AG20443 (cell line): ENCODE measurements around the gene ALK.

ENCODE experiments used
- DNase-seq: peaks from one replicate; pipeline ENCODE4 v3.0.0; 2012; ENCODE audit warnings: low spot score, mixed read lengths

ALK gene

DNA sequence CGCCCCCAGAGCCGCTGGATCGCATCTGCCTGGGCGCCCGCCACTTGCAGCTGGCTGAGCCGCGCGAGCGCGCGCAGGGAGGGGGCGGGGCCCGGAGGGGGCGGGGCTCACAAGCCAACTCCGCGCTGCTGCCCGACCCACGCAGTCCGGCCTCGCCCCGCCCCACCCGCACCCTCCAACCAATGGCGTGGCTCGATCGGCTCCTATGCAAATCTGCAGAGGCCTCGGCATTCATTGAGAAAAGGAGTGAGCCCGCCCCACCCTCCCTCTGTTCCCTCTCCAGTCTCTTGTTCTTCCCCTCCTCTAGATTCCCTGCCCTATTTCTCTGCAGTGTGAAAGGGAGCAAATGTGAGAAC, at the start of gene ALK:
TSS of gene ALK (minus strand) at position 27 of the 356 bp plus-strand sequence. CDS start 927 bp downstream, outside the sequence.
- DNase-seq, result peak; percentile 95

DNA sequence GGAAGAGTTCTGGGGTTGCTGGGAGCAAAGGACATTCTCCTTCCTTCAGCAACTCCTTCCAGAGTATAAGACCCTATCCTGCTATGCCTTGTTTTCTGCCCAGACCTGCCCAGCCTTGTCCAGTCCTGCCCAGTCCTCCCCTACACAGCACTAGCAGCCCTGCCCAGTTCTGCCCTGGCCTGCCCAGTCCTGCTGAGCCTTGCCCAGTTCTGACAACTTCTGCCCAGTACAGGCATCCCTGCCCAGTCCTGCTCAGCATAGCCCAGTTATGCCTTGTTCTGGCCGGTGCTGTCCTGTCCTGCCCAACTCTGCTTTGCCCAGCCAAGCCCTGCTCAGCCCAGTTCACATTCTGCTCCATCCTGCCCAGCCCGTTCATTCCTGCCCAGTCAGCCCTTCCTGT, 44.9 kb upstream of the ALK start:
- no peak for DNase-seq

DNA sequence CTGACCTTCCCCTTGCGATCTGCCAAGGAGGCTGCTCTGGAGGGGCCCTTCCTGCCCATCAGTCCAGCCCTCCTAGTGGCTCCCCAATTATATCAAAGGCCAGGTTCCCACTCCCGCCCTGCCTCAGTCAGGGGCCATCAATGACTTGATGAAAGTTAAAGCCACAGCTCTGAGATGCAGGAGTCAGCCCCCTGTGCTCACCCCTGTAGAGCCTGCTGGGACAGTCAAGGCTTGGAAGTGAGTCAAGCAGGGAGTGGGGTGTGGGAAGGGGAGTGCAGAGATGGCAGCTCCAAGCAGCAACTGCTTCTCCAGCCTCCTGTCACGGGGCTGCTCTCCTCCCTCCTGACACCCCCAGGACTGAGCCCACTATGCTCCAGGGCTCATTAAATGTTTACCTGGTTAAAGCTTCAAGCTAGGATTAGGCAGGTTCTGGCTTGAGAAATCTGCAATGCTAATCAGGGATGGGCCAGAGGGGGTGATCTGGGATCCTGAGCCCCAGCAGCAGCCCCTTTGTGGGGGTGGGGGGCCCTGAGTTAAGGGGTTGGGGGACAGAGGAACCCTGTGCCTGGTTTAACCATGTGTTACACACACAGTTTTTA, 42.7 kb upstream of the ALK start:
- DNase-seq, result no peak

DNA sequence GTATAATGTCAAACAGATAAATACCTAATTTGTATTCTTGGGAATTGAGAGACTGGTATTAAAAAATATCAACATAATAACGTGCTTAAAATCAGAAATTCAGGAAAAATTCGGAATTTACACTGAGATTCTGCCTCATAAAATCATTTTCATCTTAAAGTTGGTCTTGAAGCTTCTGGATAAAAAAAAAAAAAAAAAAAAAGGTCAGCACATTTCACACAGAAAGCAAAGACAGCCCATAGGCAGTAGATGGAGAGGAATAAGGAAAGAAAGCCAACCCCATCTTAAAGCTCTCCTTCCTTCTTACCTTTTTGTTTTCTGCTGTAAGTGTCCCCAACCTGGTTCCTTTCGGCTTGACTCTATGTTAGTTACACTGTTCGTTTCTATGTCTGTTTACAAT, 41.5 kb upstream of the ALK start:
- DNase-seq, result no peak

DNA sequence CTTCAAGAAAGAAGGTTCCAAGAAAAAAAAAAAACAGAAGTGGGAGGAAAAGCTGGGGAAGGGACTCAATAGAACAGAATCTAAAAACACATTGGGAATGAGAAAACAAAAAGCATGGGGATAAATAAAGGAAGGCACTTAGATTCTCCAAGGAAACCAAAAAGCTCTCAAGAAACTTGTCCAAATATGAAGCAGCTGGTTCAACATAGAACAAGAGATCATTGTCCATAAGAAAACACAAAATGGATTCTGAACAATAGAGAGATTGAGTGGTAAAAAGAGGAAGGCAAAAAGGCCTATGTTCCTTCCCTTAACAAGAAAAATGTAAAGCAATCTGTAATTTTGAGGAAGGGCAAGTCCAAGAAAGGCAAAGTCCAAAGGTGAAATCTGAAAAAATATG, 32.9 kb upstream of the ALK start:
- DNase-seq, result no peak

DNA sequence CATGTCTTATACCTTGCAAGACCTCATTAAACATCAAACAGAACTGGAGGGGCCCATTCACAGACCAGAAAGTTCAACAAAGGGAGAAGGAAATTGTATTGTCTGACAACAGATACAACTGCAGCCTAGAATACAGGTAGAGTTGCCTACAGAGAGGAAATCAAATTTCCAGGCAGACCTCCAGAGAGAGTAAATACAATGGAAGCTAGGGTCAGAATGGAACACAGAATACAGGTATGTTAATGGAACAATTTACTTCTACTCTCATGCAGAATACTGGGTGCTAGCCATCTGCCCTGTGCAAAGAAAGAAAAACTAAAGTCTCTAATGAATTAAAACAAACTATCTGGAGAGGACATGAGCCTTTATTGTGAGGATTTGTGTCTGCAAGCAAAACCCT, 31.6 kb upstream of the ALK start:
- no peak for DNase-seq

DNA sequence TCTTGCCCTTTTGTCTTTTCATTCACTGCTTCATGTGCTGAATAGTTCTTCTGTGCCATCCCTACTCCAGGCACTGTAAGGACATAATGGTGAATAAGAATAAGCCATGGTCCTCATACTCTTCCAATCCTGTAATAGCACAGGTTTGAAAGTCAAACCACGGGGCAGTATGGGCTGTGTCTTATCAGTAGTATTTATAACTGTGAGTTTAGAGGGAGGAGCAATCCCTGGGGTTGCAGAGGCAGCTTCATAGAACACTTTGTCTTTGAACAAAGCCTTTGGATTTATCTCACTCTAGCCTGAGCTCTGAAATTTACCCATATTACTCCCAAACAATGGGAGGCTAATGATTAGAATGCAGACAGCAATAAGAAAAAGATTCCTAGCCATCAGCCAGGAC, 30.2 kb upstream of the ALK start:
- DNase-seq, result no peak

DNA sequence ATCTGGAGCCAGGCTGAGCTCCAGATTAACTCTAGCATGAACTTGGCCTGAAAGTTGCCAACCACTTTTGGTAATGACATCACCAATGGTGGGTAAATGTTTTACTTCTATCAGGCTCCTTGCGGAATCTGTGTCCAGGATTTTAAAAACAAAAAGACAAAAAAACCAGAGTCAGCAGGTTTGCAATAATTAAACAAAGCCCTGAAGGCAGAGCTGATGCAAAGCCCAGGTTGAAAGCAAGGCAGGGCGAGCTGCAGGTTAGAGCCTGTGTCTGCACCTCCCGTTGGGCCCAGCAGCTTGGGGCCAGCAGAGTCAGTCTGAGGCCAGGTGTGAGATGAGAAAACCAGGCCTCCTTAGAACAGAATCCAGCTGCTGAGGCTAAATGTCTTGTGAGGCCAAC, 29.1 kb upstream of the ALK start:
- DNase-seq, result no peak

DNA sequence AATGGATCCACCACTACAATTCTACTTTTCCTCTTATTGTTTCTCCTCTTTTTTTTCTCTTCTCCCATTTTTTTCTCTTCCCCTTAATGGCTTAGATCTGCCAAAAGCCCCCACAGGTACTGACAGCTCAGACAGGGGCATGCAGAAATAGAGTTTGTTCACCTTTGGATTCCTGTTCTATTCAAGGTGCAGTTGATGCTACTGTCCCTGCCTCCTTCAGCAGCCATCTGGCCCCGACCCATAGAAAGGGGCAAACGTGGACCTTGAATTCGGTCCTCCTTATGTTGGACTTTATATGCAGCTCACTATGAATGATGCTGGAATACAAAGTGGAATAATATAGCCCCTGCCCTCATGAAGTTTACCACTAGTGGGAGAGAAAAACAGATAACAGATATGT, 27.7 kb upstream of the ALK start:
- DNase-seq, result no peak

DNA sequence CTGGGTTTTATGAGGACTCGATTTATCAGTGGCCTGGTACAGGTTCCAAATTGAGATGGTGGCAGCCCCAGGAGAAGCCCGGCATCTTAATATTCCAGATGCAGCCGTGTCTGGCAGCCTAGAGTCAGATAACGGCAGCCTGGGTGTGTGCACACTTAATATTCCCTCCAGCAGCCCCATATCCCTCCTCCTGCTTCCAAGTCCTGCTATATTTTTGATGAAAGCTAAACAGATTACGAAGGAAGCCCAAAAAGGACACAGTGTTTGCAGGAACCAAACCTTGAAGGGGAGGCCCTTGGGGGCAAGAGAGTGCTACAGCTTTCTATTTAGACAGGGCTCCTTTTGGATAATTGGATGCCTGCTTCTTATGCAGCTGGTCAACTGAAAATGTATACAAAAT, 25.1 kb upstream of the ALK start:
- DNase-seq, result no peak

DNA sequence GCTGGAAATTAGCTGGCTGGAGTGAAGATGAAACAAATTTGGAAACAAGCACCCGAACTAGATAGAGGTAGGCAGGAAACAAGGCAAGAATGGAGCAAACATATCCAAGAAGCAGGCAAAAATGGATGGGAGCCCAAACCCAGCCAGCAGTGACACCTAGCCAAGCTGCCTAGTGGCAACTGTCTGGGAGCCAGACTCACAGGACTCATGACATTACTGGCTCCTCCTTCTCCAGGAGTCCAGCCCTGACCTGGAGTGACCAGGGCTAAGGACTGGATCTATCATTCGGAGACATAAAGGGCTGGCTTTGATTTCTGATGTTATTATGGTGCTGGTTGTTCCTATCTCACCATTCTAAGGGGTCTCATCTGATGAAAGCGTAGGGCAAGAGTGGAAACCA, 21.3 kb upstream of the ALK start:
- no peak for DNase-seq

DNA sequence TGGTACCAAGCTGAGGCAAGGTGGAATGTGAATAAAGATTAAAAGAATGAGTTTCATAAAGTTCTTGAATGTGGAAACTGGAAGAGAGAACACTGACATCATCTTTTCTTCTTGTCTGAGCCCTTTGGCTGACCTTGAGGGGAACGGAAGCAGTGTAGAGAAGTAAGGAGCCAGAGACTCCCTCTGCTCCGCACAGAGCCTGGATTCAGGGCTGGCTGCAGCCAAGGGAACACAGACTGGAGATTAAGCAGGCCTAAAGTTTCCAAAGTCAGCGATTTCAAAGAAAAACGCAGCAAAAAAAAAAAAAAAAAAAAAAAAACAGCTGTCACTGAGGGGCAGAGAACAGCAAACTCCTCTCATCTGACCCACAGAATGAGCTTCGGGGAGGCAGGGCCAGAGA, 19.3 kb upstream of the ALK start:
- no peak for DNase-seq

DNA sequence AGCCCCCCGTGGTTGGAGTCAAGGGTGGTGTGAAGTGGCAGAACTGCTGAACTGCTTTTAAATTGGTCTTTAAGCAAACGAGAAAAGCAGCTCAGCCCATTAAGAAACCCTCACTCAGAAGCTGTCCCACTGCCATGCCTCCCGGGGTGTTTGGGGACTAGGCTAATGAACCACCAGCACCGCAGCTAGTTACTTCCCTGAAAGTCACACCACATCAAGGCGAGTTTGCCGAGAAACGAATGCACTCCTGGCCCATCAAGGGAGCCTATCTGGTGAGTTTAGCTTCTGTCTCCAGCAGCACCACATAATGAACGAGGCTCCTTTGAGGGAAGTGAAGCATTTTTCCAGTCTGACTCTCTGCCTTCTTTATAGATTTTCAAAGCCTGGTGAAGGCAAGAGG, 14.6 kb upstream of the ALK start:
- no peak for DNase-seq

DNA sequence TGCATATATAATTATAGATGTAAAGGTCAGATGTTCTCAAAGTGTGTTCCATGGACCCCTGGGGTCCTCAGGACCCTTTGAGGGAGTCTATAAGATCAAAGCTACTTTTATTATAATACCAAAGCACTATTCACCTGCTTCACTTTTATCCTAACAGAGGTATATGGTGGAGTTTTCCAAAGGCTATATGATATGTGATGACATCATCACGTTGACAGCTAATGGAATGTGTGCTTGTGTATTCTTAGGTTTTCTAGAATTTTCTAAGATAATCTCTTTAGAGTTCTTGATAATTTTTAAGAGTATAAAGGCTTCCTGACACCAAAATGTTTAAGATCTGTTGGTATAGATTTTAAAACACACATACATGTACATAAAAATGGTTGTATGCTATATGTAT, 10.4 kb upstream of the ALK start:
- DNase-seq, result no peak

DNA sequence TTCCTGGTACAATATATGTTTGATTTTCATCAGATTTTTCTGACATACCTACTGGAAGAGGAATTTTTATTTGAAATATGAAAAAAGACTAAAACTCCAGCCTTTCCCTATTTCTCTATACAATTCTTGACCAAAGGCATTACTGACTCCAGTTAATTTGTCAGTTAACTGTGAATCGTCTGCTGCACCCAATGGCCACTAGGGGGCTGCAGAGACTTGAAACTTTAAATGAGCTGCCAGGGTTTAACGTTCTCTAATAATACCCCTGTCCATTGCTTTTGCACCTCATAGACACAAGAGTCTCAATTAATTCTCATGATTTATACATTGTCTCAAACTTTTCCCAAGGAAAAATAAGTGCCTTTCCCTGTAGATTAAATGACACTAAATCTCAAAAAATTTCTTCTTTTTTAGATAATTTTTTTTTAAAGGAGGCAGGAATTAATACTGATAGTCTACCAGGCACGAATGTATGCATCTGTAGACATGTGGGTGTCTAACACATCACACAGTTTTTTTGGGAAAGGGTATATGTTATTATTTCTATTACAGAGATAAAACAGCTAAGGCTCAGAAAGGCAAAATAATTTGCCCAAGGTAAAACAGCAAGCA, 1.8 kb upstream of the ALK start:
- DNase-seq, result peak; percentile 74

DNA sequence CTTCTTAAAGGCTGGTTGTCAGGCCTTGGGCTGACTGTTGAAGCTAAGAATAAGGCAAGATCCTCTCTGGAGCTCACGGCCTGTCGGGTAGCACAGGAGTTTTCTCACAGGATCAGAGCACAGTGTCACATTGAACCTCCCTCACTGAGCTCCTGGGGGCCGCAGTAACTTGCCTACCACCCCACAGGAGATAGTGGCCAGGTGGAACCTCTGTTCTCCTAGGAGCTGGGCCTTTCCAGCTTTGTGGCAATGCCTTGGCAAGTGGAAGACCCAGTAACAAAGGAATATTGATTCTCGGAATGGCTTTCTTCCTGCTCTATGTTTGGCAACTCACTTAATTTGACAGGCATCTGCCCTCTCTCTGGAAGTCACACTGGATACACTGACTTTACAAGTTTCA, 1.2 kb upstream of the ALK start:
- DNase-seq, result no peak

DNA sequence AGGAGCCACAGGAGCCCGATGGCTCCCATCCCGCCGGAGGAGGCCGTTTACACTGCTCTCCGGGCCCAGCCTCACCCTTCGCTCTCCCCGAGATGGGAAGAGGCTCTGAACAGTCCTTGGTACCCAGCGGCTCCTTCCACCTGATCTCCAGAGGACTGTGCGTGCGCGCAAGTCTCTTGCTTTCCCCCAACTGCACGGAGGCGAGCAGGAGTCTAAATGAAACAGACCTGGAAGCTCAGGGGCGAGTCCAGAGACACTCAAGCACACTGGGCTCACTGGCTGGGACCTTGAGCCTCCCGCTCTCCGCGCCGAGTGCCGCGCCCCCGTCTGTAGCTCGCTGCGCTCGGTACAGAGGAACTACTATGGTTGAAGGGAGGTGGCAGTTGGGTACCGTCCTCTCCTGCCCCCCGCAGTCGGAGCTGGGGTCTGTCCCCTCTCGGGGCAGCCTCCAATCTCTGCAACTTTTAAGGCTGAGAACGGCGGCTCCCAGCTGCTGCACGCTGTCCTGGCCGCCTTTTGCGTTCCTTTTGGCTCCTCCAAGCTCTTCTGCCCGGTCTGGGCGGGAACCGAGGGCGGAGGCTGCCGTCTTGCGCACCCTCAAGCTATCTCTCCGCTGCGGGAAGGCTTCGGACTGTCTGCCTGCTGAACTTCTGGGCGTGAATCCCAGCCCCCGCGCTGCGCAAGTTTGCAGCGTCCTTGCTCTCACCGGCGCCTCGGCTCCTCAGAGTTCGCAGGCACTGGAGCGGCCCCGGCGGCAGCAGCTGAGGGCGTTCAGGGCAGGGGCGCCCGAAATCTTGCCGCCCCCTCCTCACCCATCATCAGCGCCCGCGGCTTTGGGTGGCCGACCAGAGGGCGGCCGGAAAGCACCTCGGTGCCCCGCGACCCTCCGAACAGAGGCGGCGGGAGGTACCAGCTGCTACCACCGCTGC, 491 bp downstream of the ALK start:
- DNase-seq, result peak; percentile 47

DNA sequence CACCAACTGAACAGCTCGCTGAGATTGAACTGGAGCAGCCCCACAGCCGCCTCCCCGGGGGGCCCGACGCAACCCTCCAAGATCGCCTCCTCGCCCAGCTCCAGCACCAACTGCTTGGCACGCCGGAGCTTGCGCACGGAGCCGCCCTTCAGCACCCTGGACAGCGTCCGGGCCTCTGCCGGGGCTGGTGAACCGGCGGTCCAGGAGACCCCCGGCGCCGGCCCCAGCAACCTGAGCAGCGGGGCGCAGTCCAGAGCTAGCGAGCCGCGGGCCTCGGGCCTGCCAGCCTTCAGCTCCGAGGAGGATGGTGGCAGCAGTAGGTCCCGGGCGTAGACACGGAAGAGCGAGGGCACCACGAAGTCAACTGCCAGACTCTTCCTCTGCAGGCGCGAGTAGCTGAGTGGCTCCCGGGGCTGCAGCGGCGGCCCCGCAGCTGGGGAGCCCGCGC, 1.2 kb downstream of the ALK start:
- DNase-seq, result peak; percentile 70

DNA sequence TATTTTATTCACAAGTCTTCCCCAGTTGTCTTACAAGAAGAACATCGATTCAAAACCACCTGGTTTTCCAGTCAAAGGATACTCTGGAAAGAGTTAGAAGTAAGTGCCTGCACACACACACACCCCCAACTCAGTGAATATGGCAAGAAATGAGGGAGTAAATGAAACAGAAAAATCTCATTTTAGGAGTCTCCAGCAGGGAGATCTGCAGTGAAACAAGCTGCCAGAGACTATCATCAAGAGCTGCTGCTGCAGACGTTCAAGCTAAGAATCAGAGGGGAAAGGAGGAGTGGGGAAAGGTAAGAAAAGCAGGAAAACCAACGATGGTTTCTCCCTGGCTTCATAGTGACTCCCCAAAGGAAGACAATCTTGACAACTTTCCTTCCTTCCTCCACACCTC, 2.4 kb downstream of the ALK start:
- DNase-seq, result no peak

DNA sequence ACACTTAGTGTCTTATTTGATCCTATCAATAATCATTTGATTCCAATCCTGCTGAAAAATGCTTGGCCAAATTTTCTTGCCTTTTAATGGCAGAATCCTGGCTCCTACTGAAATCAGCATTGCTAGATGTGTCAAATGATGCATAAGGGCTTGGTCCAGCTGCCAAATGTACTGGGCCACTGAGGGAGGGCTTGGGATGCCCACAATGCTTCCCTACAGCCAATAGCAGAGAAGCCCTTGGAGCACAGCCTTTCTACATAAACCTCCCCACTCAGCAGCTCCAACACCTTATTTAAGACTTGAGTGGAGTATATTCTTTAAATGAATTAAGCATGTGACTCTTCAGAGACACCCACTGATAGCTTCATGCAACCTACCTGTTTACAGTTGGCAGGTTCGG, 3.6 kb downstream of the ALK start:
- DNase-seq, result no peak

DNA sequence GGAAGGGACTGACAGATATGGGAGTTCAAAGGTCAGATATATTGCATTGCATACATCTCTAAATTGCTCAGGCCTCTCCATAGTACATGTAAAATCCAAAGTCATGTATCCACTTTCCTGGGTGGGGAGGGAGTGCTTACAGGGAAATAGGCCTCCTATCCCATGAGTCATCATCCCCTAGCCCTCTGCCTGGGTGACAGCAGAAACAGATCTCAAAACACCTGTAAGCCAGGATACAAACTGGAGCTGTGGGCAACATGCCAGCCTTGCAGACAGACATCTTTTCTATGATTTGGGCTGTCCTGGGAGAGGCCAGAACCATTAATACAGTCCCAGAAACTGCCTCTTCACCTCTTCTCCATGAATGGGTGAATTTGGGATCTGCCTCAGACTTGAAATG, 4.8 kb downstream of the ALK start:
- no peak for DNase-seq

DNA sequence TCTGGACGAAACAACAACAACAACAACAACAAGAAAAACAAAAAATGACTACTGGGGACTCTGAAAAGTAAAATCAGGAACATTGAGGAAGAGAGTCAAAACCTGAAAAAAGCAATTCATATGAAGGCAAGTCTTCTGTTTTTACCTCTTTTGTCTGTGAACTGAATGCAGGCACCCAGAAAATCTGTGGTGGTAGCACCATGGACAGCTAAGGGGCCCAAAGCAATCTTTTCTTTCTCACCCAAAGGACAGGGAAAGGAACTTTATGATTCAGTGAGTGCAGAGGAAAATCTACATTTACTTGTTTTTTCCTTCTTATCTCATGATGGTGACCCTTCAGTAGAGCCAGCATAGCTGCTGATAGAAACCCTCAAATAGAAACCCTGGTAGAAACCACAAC, 10.4 kb downstream of the ALK start:
- no peak for DNase-seq

DNA sequence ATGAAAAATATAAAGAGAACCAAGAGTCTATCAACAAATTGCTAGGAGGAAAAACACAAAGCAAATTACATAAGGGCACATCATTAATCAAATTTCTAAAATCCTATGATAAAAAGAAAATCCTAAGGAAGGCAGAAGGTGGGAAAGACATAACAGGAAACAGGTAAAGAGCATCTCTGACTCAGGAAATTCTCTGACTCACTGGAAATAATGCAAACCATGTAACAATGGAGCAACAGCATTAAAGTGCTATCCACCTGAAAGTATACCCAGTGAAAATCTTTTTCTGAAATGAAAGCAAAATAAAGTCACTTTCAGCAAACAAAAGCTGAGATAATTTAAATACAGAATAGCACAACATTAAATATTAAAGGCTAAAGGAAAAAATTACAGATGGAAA, 10.9 kb downstream of the ALK start:
- no peak for DNase-seq
